SU-DHL-6 (cell line): Measurements from ENCODE around the gene WNT7B.

Source experiments
- EZH2phosphoT487 ChIP-seq: fragments of 200-600 bp; sonication (generic), shearing (Covaris generic); conservative IDR thresholded peaks from 2 replicates; pipeline ENCODE4 v1.6.1; 2018; ENCODE audit warnings: mild to moderate bottlenecking, antibody characterized with exemption, low read length, moderate library complexity, mixed read lengths
- TF ChIP-seq, protein P1 (sequence below): fragments of 200-600 bp; sonication (generic); IDR thresholded peaks from one replicate; pipeline ENCODE4 v1.5.1; 2017; ENCODE audit warnings: antibody characterized with exemption, mild to moderate bottlenecking, low read length, moderate library complexity; ENCODE audit not compliant: insufficient read depth, poor library complexity, severe bottlenecking

DNA sequence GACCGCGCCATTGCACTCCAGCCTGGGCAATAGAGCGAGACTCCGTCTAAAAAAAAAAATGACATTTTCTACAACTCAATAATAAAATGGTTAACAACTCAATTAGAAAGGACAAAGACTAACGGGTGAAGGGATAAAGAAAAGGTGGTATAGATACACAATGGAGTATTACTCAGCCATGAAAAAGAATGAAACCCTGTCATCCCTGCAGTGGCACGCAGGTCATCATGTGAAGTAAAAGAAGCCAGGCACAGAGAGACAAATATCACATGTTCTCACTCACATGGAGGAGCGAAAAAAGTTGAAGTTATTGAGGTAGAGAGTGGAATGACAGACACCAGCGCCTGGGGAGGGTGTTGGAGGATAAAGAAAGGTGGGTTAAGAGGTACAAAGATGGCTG is 39.0 kb downstream of the WNT7B start:
- TF ChIP-seq, protein P1, sequence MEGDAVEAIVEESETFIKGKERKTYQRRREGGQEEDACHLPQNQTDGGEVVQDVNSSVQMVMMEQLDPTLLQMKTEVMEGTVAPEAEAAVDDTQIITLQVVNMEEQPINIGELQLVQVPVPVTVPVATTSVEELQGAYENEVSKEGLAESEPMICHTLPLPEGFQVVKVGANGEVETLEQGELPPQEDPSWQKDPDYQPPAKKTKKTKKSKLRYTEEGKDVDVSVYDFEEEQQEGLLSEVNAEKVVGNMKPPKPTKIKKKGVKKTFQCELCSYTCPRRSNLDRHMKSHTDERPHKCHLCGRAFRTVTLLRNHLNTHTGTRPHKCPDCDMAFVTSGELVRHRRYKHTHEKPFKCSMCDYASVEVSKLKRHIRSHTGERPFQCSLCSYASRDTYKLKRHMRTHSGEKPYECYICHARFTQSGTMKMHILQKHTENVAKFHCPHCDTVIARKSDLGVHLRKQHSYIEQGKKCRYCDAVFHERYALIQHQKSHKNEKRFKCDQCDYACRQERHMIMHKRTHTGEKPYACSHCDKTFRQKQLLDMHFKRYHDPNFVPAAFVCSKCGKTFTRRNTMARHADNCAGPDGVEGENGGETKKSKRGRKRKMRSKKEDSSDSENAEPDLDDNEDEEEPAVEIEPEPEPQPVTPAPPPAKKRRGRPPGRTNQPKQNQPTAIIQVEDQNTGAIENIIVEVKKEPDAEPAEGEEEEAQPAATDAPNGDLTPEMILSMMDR, result no peak
- no peak for TF ChIP-seq EZH2phosphoT487
